AG10803 (cell line): Measurements from ENCODE around the gene FAM13A.

ENCODE experiments used
- DNase-seq: peaks from one replicate; pipeline ENCODE4 v3.0.0; 2010; ENCODE audit warnings: low read depth
- H3K4me3 ChIP-seq: 2 replicates; pipeline ENCODE4 v1.5.1; 2011; ENCODE audit warnings: mild to moderate bottlenecking, low read length, control low read depth
- TF ChIP-seq, protein P1 (sequence below): conservative IDR thresholded peaks from 2 replicates; pipeline ENCODE4 v1.5.1; 2011; ENCODE audit warnings: mild to moderate bottlenecking, low read length, control low read depth, inconsistent platforms

Gene FAM13A

DNA sequence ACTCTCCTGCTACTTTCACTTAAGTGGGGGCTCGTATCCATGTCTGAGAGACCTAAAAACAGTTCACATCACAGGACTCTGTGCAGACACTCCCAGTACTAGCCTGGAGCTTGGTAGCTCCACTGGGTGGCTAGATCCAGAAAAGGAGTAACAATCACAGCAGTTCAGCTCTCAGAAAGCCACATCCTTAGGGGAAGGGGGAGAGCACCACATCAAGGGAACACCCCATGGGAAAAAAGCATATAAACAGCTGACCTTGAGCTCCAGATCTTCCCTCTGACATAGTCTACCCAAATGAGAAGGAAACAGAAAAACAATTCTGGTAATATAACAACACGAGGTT lies 175.8 kb downstream of the FAM13A start:
- DNase-seq = no peak
- no peak overlapping the region for H3K4me3 ChIP-seq
- TF ChIP-seq, protein P1, sequence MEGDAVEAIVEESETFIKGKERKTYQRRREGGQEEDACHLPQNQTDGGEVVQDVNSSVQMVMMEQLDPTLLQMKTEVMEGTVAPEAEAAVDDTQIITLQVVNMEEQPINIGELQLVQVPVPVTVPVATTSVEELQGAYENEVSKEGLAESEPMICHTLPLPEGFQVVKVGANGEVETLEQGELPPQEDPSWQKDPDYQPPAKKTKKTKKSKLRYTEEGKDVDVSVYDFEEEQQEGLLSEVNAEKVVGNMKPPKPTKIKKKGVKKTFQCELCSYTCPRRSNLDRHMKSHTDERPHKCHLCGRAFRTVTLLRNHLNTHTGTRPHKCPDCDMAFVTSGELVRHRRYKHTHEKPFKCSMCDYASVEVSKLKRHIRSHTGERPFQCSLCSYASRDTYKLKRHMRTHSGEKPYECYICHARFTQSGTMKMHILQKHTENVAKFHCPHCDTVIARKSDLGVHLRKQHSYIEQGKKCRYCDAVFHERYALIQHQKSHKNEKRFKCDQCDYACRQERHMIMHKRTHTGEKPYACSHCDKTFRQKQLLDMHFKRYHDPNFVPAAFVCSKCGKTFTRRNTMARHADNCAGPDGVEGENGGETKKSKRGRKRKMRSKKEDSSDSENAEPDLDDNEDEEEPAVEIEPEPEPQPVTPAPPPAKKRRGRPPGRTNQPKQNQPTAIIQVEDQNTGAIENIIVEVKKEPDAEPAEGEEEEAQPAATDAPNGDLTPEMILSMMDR = no peak

DNA sequence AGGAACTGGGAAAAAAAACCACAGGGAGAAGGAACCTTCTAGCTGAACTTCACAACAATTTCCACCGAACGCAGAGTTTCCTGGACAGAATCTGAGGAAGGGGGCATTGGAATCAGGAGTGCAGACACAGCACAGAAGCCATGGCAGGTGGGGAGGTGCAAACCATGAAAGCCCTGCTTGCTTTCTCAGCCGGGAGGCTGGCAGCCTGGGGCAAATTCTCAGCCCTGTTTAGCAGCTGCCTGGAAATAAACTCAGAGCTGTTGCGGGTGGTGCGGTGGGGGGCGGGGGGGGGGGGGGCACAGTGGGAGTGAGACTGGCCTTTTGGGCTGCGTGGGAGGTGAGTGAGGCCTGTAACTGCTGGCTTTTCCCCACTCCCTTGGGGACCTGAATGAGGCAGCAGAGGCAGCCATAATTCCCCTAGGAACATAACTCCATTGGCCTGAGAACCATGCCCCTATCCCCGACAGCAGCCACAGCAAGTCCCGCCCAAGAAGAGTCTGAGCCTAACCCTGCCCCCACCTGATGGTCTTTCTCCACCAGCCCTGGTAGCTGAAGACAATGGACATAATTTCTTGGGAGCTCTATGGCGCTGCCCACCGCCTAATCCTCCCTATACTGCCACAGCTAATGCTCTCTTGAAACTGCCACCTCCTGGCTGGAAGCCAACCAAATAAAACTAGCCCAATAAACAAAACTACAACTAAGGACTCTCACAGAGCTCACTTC lies 176.3 kb downstream of the FAM13A start:
- DNase-seq = no peak
- H3K4me3 ChIP-seq = no peak overlapping the region
- TF ChIP-seq, protein P1 = no peak

DNA sequence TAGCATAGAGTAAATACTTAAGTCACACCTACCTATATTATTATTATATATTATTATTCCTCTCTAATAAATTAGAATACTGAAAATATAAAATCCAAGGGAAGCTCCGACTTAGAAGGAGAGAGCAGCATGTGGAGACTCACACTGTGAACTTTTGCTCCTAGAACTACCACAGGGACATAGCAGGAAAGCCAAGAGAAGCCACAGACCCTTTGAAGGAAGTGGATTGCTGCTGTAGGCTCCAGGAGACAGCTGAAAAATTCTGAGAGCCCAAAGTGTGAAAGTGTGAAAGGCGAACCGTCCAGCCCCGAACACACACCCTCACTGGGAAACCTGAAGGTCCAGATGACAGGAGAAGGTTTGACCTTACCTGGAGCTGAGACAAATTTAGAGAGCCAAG lies 177.0 kb downstream of the FAM13A start:
- no peak for DNase-seq
- TF ChIP-seq, protein P1 = no peak
- H3K4me3 ChIP-seq = no peak overlapping the region

DNA sequence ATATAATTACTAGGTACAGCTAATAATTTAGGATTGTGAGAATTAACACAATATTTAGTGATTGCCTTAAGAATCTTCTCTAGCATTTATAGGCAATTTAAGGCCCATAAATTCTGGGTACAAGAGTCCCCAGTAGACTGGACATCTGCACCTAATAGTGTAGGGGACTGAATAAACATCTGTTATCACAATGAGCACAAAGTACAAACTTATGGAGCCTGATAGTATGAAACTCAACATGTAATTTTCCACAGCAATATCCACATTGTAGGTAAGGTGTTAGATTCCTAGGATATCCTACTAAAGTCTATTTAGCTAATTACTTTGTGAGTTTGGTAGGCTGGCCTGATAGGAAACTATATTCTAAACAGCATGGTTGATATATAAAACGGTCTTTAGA lies 178.3 kb downstream of the FAM13A start:
- no peak for DNase-seq
- no peak overlapping the region for H3K4me3 ChIP-seq
- TF ChIP-seq, protein P1 = no peak

DNA sequence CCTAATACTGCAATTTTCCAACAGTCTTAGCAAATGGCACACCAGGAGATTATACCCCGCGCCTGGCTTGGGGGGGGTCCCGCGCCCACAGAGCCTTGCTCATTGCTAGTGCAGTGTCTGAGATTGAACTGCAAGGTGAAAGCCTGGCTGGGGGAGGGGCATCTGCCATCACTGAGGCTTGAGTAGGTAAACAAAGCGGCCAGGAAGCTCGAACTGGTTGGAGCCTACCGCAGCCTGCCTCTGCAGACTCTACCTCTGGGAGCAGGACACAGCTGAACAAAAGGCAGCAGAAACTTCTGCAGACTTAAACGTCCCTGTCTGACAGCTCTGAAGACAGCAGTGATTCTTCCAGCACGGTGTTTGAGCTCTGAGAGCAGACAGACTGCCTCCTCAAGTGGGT lies 186.6 kb downstream of the FAM13A start:
- H3K4me3 ChIP-seq = no peak overlapping the region
- TF ChIP-seq, protein P1 = no peak
- no peak for DNase-seq

DNA sequence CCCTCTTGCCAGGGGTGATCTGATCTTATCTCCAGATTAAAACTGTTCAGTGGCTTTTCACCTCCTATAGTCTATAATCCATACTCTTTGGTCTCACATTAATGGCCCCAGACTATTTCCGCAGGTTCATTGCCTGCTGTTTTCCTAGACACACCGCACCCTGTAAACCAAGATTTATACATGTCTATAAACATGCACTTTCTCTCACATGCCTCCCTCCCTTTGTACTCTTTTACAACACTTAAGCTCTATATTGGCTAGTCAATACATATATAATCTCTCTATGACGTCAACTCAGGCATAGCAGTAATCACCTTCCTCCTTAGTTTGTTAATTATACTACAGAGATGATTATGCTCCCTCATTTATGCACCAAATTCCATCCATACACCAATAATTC lies 188.5 kb downstream of the FAM13A start:
- DNase-seq = no peak
- H3K4me3 ChIP-seq = no peak overlapping the region
- TF ChIP-seq, protein P1 = no peak

DNA sequence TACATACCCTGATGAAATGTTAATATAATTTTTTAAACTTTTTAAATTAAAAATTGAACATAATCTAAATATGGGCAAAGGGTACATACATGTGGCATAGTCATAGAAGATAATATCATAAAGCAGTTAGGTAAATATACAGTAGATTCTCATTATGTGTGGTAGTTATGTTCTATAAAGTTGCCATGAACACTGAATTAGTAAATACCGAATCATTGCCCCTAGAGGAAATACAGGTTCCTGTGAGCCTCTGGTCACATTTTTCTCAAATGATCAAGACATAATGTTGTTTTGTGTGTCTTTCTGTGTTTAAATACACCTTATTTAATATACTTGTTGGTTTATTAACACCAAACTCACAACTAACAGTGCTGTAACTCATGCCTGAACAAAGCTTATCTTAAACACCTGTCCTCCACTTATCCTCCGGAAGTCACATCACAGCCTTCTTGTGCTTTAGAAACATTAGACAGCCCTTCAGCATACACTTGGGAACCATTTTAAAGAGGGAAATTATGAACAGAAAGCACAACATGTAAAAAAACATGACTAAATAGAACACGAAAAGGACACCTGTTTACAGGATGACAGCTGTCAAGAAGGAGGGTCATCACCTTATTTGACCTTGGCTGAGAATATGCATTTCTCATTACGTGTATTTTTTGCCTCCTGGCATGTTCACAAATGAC lies 190.0 kb downstream of the FAM13A start:
- no peak for DNase-seq

More for the DNA sequence above, 190.0 kb downstream of the FAM13A start:
- TF ChIP-seq, protein P1 = no peak
- H3K4me3 ChIP-seq = no peak overlapping the region
